ENCODE data around the gene SLC6A12. TPM values are rescaled to one million over a fixed set of nuclear protein-coding genes. Genes with fewer than 3 reads are reported as not detected.

Gene SLC6A12
- total RNA-seq, 1 experiment from 2014 or later: not detected

GRCh38 chr12:161823-162222 is 52.1 kb downstream of the SLC6A12 start:
- H3K27me3 ChIP-seq (replicated peaks): peaks cover 30% of the 10 kb centered on the region
- no peaks in the 10 kb centered on the region for H3K9me3 ChIP-seq (replicated peaks)
- DNase-seq (ENCODE audit: low read depth in 1 of 2, low spot score in 2 of 2): no peak
- H3K4me3 ChIP-seq: no peak overlapping the region
- no peaks in the 10 kb centered on the region for H3K4me1 ChIP-seq (replicated peaks)
- H3K27ac ChIP-seq: no peak overlapping the region
- no peaks in the 10 kb centered on the region for H3K36me3 ChIP-seq

- H3K4me3 ChIP-seq: no peak overlapping the region
- no peak overlapping the region for H3K27ac ChIP-seq
- H3K9me3 ChIP-seq (replicated peaks): no peaks in the 10 kb centered on the region
- H3K36me3 ChIP-seq: no peaks in the 10 kb centered on the region
- H3K27me3 ChIP-seq (replicated peaks): peaks cover 36% of the 10 kb centered on the region
- H3K4me1 ChIP-seq (replicated peaks): no peaks in the 10 kb centered on the region
- no peak for DNase-seq (ENCODE audit: low read depth in 1 of 2, low spot score in 2 of 2)
These were observed 53.1 kb downstream of the SLC6A12 start for GRCh38 chr12:160858-161257.

- Histone ChIP-seq H3K4me3 (no peak overlapping the region), H3K27ac (no peak overlapping the region), H3K4me1 (replicated peaks) (no peaks in the 10 kb centered on the region), H3K27me3 (replicated peaks) (peaks cover 33% of the 10 kb centered on the region), H3K9me3 (replicated peaks) (no peaks in the 10 kb centered on the region), H3K36me3 (no peaks in the 10 kb centered on the region)
- no peak for DNase-seq (ENCODE audit: low read depth in 1 of 2, low spot score in 2 of 2)
These were observed 54.7 kb downstream of the SLC6A12 start for GRCh38 chr12:159156-159782.

GRCh38 chr12:157644-158043 is 56.3 kb downstream of the SLC6A12 start:
- no peak overlapping the region for H3K4me3 ChIP-seq
- no peaks in the 10 kb centered on the region for H3K36me3 ChIP-seq
- no peaks in the 10 kb centered on the region for H3K9me3 ChIP-seq (replicated peaks)
- H3K27me3 ChIP-seq (replicated peaks): peaks cover 41% of the 10 kb centered on the region
- no peak overlapping the region for H3K27ac ChIP-seq
- DNase-seq (ENCODE audit: low read depth in 1 of 2, low spot score in 2 of 2): no peak
- no peaks in the 10 kb centered on the region for H3K4me1 ChIP-seq (replicated peaks)

GRCh38 chr12:156945-157344 is 57.0 kb downstream of the SLC6A12 start:
- H3K4me3 ChIP-seq: no peak overlapping the region
- peaks cover 48% of the 10 kb centered on the region for H3K27me3 ChIP-seq (replicated peaks)
- H3K9me3 ChIP-seq (replicated peaks): no peaks in the 10 kb centered on the region
- H3K27ac ChIP-seq: no peak overlapping the region
- no peaks in the 10 kb centered on the region for H3K36me3 ChIP-seq
- no peak for DNase-seq (ENCODE audit: low read depth in 1 of 2, low spot score in 2 of 2)
- no peaks in the 10 kb centered on the region for H3K4me1 ChIP-seq (replicated peaks)

GRCh38 chr12:155646-156045 is 58.3 kb downstream of the SLC6A12 start:
- H3K27me3 ChIP-seq (replicated peaks): peaks cover 47% of the 10 kb centered on the region
- no peak overlapping the region for H3K27ac ChIP-seq
- no peaks in the 10 kb centered on the region for H3K36me3 ChIP-seq
- no peak for DNase-seq (ENCODE audit: low read depth in 1 of 2, low spot score in 2 of 2)
- no peaks in the 10 kb centered on the region for H3K4me1 ChIP-seq (replicated peaks)
- H3K9me3 ChIP-seq (replicated peaks): no peaks in the 10 kb centered on the region
- no peak overlapping the region for H3K4me3 ChIP-seq

GRCh38 chr12:155006-155405 is 59.0 kb downstream of the SLC6A12 start:
- no peak for DNase-seq (ENCODE audit: low read depth in 1 of 2, low spot score in 2 of 2)
- H3K4me3 ChIP-seq: no peak overlapping the region
- no peaks in the 10 kb centered on the region for H3K9me3 ChIP-seq (replicated peaks)
- no peaks in the 10 kb centered on the region for H3K36me3 ChIP-seq
- peaks cover 47% of the 10 kb centered on the region for H3K27me3 ChIP-seq (replicated peaks)
- H3K27ac ChIP-seq: no peak overlapping the region
- no peaks in the 10 kb centered on the region for H3K4me1 ChIP-seq (replicated peaks)

- no peak for DNase-seq (ENCODE audit: low read depth in 1 of 2, low spot score in 2 of 2)
- peaks cover 50% of the 10 kb centered on the region for H3K27me3 ChIP-seq (replicated peaks)
- H3K36me3 ChIP-seq: no peaks in the 10 kb centered on the region
- no peaks in the 10 kb centered on the region for H3K4me1 ChIP-seq (replicated peaks)
- H3K9me3 ChIP-seq (replicated peaks): no peaks in the 10 kb centered on the region
- no peak overlapping the region for H3K4me3 ChIP-seq
- H3K27ac ChIP-seq: no peak overlapping the region
These were observed 59.9 kb downstream of the SLC6A12 start for GRCh38 chr12:154058-154457.

- H3K36me3 ChIP-seq: no peaks in the 10 kb centered on the region
- no peaks in the 10 kb centered on the region for H3K9me3 ChIP-seq (replicated peaks)
- no peak overlapping the region for H3K4me3 ChIP-seq
- peak; percentile 25 to 66 for DNase-seq (ENCODE audit: low read depth in 1 of 2, low spot score in 2 of 2)
- peaks cover 49% of the 10 kb centered on the region for H3K27me3 ChIP-seq (replicated peaks)
- H3K4me1 ChIP-seq (replicated peaks): no peaks in the 10 kb centered on the region
- H3K27ac ChIP-seq: no peak overlapping the region
These were observed 60.7 kb downstream of the SLC6A12 start for GRCh38 chr12:153080-153746.

GRCh38 chr12:152440-152839 is 61.5 kb downstream of the SLC6A12 start:
- Histone ChIP-seq H3K4me3 (no peak overlapping the region), H3K36me3 (no peaks in the 10 kb centered on the region), H3K27me3 (replicated peaks) (peaks cover 53% of the 10 kb centered on the region), H3K4me1 (replicated peaks) (no peaks in the 10 kb centered on the region), H3K9me3 (replicated peaks) (no peaks in the 10 kb centered on the region; the same call in 1 of the 2 replicates), H3K27ac (no peak overlapping the region)
- DNase-seq (ENCODE audit: low read depth in 1 of 2, low spot score in 2 of 2): no peak

- Histone ChIP-seq H3K4me3 (no peak overlapping the region), H3K27me3 (replicated peaks) (peaks cover 54% of the 10 kb centered on the region), H3K9me3 (replicated peaks) (no peaks in the 10 kb centered on the region; the same call in 1 of the 2 replicates), H3K27ac (no peak overlapping the region), H3K4me1 (replicated peaks) (no peaks in the 10 kb centered on the region), H3K36me3 (no peaks in the 10 kb centered on the region)
- DNase-seq (ENCODE audit: low read depth in 1 of 2, low spot score in 2 of 2): no peak
These were observed 62.4 kb downstream of the SLC6A12 start for GRCh38 chr12:151579-151978.

GRCh38 chr12:148676-149416 is 65.1 kb downstream of the SLC6A12 start:
- Histone ChIP-seq H3K4me3 (no peak overlapping the region), H3K9me3 (replicated peaks) (no peaks in the 10 kb centered on the region; the same call in 1 of the 2 replicates), H3K27ac (no peak overlapping the region), H3K36me3 (no peaks in the 10 kb centered on the region), H3K4me1 (replicated peaks) (no peaks in the 10 kb centered on the region), H3K27me3 (replicated peaks) (peaks cover 67% of the 10 kb centered on the region)
- DNase-seq (ENCODE audit: low read depth in 1 of 2, low spot score in 2 of 2): no peak

- H3K4me3 ChIP-seq: no peak overlapping the region
- H3K27me3 ChIP-seq (replicated peaks): peaks cover 64% of the 10 kb centered on the region
- no peaks in the 10 kb centered on the region; the same call in 1 of the 2 replicates for H3K9me3 ChIP-seq (replicated peaks)
- H3K4me1 ChIP-seq (replicated peaks): no peaks in the 10 kb centered on the region
- no peaks in the 10 kb centered on the region for H3K36me3 ChIP-seq
- H3K27ac ChIP-seq: no peak overlapping the region
- DNase-seq (ENCODE audit: low read depth in 1 of 2, low spot score in 2 of 2): no peak
These were observed 66.7 kb downstream of the SLC6A12 start for GRCh38 chr12:147242-147641.

GRCh38 chr12:145369-145960 is 68.5 kb downstream of the SLC6A12 start:
- H3K9me3 ChIP-seq (replicated peaks): no peaks in the 10 kb centered on the region; the same call in 1 of the 2 replicates
- no peak for DNase-seq (ENCODE audit: low read depth in 1 of 2, low spot score in 2 of 2)
- peaks cover 73% of the 10 kb centered on the region for H3K27me3 ChIP-seq (replicated peaks)
- H3K4me3 ChIP-seq: no peak overlapping the region
- no peaks in the 10 kb centered on the region for H3K4me1 ChIP-seq (replicated peaks)
- no peaks in the 10 kb centered on the region for H3K36me3 ChIP-seq
- no peak overlapping the region for H3K27ac ChIP-seq
